HCT116 (cell line): Measurements from ENCODE around the gene ATXN1. TPM values are rescaled to one million over a fixed set of nuclear protein-coding genes. Genes with fewer than 3 reads are reported as not detected.

Experiments
- ATAC-seq: fragments of 200-7000 bp; cut with Tn5 transposase; 2 replicates; pipeline ENCODE4 v1.9.1; 2020; ENCODE audit warnings: mild to moderate bottlenecking, moderate library complexity
- BruUV-seq: library from RNA; stranded (reverse); fragments of 400-500 nt; replicated peaks from 2 replicates; lab custom pipeline; 2021; lab: Mats Ljungman, UMichigan
- CTCF ChIA-PET: fragments of 300-600 bp; sonication (Branson Sonifier 250); formaldehyde crosslinking; loops from one replicate; lab custom pipeline; 2021; ENCODE audit warnings: antibody characterized with exemption; lab: Charles Lee
- POLR2A ChIA-PET: fragments of 300-600, 350-600 bp; sonication (Branson Sonifier 250); formaldehyde crosslinking; loops from one replicate; lab custom pipeline; 2021; ENCODE audit warnings: antibody characterized with exemption; lab: Charles Lee
- RAD21 ChIA-PET, 2 experiments: fragments of 300-600 bp; sonication (Branson Sonifier 250); formaldehyde crosslinking; loops; one replicate each; lab custom pipeline; 2023; ENCODE audit warnings: low total read pairs in 2 of 2; ENCODE audit not compliant: uncharacterized antibody in 2 of 2, unreplicated experiment in 2 of 2, low non-redundant PET in 1 of 2; lab: Charles Lee
- DNase-seq: peaks from one replicate; pipeline ENCODE4 v3.0.0-alpha.2; 2010; ENCODE audit warnings: low read depth, low spot score
- H2AFZ ChIP-seq: fragments of 200-600 bp; shearing (Covaris generic), sonication (generic); 2 replicates; pipeline ENCODE4 v1.6.1; 2017; ENCODE audit warnings: low read depth, mixed run types, mixed read lengths, antibody characterized with exemption, low read length; ENCODE audit not compliant: poor library complexity, severe bottlenecking
- H3K27ac ChIP-seq: 2 replicates; pipeline ENCODE4 v1.5.1; 2012; ENCODE audit warnings: low read depth, low read length
- H3K27me3 ChIP-seq: fragments of 200-600 bp; sonication (generic); 2 replicates; pipeline ENCODE4 v1.6.1; 2016; ENCODE audit warnings: mixed run types, low read length, mixed read lengths; ENCODE audit not compliant: insufficient read depth
- H3K36me3 ChIP-seq, 2 experiments: fragments of 200-500 bp in 1 of 2; fragments of 200-600 bp in 1 of 2; sonication (Bioruptor generic) in 1 of 2; sonication (generic) in 1 of 2; 2 replicates each; pipeline versions ENCODE4 v1.5.1 to v1.6.1; 2014 to 2016; ENCODE audit warnings: low read length in 2 of 2, inconsistent platforms in 1 of 2, mixed read lengths in 1 of 2, mixed run types in 1 of 2; ENCODE audit not compliant: insufficient read depth in 2 of 2, control insufficient read depth in 1 of 2
- H3K4me1 ChIP-seq, 2 experiments: fragments of 200-600 bp in 1 of 2; sonication (generic) in 1 of 2; 2 replicates each; pipeline versions ENCODE4 v1.5.1 to v1.6.1; 2012 to 2017; ENCODE audit warnings: low read length in 2 of 2, inconsistent platforms in 1 of 2, mild to moderate bottlenecking in 1 of 2, mixed read lengths in 1 of 2, mixed run types in 1 of 2, moderate library complexity in 1 of 2; ENCODE audit not compliant: insufficient read depth in 2 of 2, control insufficient read depth in 1 of 2
- H3K4me2 ChIP-seq: fragments of 200-600 bp; sonication (generic); 2 replicates; pipeline ENCODE4 v1.6.1; 2017; ENCODE audit warnings: mixed run types, low read length, mixed read lengths
- H3K4me3 ChIP-seq, 2 experiments: fragments of 200-600 bp in 1 of 2; sonication (generic) in 1 of 2; replicated peaks in 1 of 2; 2 replicates each; pipeline ENCODE4 v1.5.1; 2011 to 2016; ENCODE audit warnings: low read length in 2 of 2, control low read depth in 1 of 2, low read depth in 1 of 2, mild to moderate bottlenecking in 1 of 2, mixed read lengths in 1 of 2, mixed run types in 1 of 2
- H3K79me2 ChIP-seq: fragments of 200-600 bp; sonication (generic); 2 replicates; pipeline ENCODE4 v1.6.1; 2017; ENCODE audit warnings: mild to moderate bottlenecking, mixed run types, low read length, moderate library complexity, mixed read lengths; ENCODE audit not compliant: insufficient read depth
- H3K9ac ChIP-seq: fragments of 200-600 bp; sonication (generic); 2 replicates; pipeline ENCODE4 v1.6.1; 2016; ENCODE audit warnings: low read length, mixed read lengths
- H3K9me2 ChIP-seq: fragments of 200-600 bp; sonication (generic), shearing (Covaris generic); 2 replicates; pipeline ENCODE4 v1.6.1; 2017; ENCODE audit warnings: mixed run types, mild to moderate bottlenecking, moderate library complexity; ENCODE audit not compliant: insufficient read depth
- H3K9me3 ChIP-seq, 2 experiments: fragments of 200-500 bp in 1 of 2; fragments of 200-600 bp in 1 of 2; sonication (Bioruptor generic) in 1 of 2; sonication (generic) in 1 of 2; 2 replicates each; pipeline ENCODE4 v1.6.1; 2014 to 2017; ENCODE audit warnings: low read length in 2 of 2, mixed read lengths in 2 of 2, inconsistent platforms in 1 of 2, low read depth in 1 of 2, mild to moderate bottlenecking in 1 of 2, mixed run types in 1 of 2, moderate library complexity in 1 of 2; ENCODE audit not compliant: control insufficient read depth in 1 of 2, insufficient read depth in 1 of 2
- H4K20me1 ChIP-seq: fragments of 200-600 bp; sonication (generic), shearing (Covaris generic); 2 replicates; pipeline ENCODE4 v1.6.1; 2017; ENCODE audit warnings: mixed run types, mild to moderate bottlenecking, moderate library complexity; ENCODE audit not compliant: insufficient read depth
- ATF3 ChIP-seq: IDR thresholded peaks from 2 replicates; pipeline ENCODE4 v1.6.1; 2012
- CBX3 ChIP-seq: IDR thresholded peaks from 2 replicates; pipeline ENCODE4 v1.6.1; 2012; ENCODE audit warnings: low read depth
- CEBPB ChIP-seq: IDR thresholded peaks from 2 replicates; pipeline ENCODE4 v1.6.1; 2012; ENCODE audit warnings: low read depth
- CTCF ChIP-seq, 3 experiments: fragments of 200-600 bp in 1 of 3; sonication (generic) in 1 of 3; IDR thresholded peaks in 2 of 3; conservative IDR thresholded peaks in 1 of 3; 2 replicates each; pipeline ENCODE4 v1.5.1; 2012 to 2017; ENCODE audit warnings: low read depth in 2 of 3, low read length in 2 of 3, antibody characterized with exemption in 1 of 3, borderline replicate concordance in 1 of 3, control low read depth in 1 of 3, mild to moderate bottlenecking in 1 of 3, mixed read lengths in 1 of 3, mixed run types in 1 of 3, moderate library complexity in 1 of 3; ENCODE audit not compliant: insufficient read depth in 1 of 3
- EGR1 ChIP-seq: IDR thresholded peaks from 2 replicates; pipeline ENCODE4 v1.6.1; 2012; ENCODE audit warnings: low read depth
- ELF1 ChIP-seq: IDR thresholded peaks from 2 replicates; pipeline ENCODE4 v1.6.1; 2012; ENCODE audit warnings: low read depth, borderline replicate concordance
- EZH2 ChIP-seq: fragments of 200-600 bp; sonication (generic); IDR thresholded peaks from 2 replicates; pipeline ENCODE4 v1.6.1; 2017; ENCODE audit warnings: antibody characterized with exemption, mixed run types
- EZH2phosphoT487 ChIP-seq: fragments of 200-600 bp; IDR thresholded peaks from 2 replicates; pipeline ENCODE4 v1.6.1; 2018; ENCODE audit warnings: antibody characterized with exemption, borderline replicate concordance
- FOSL1 ChIP-seq: IDR thresholded peaks from 2 replicates; pipeline ENCODE4 v1.6.1; 2012; ENCODE audit warnings: low read depth
- JUND ChIP-seq: IDR thresholded peaks from 2 replicates; pipeline ENCODE4 v1.6.1; 2012
- MAX ChIP-seq: IDR thresholded peaks from 2 replicates; pipeline ENCODE4 v1.6.1; 2012
- POLR2A ChIP-seq: IDR thresholded peaks from 2 replicates; pipeline ENCODE4 v1.7.0; 2011; ENCODE audit warnings: borderline replicate concordance; ENCODE audit not compliant: insufficient read depth, insufficient read length; ENCODE audit errors: extremely low read depth
- POLR2AphosphoS5 ChIP-seq: IDR thresholded peaks from 2 replicates; pipeline ENCODE4 v1.6.1; 2011; ENCODE audit warnings: mild to moderate bottlenecking, low read depth, low read length, moderate library complexity
- RAD21 ChIP-seq: IDR thresholded peaks from 2 replicates; pipeline ENCODE4 v1.6.1; 2012; ENCODE audit warnings: low read depth, mild to moderate bottlenecking
- REST ChIP-seq: IDR thresholded peaks from 2 replicates; pipeline ENCODE4 v1.6.1; 2012; ENCODE audit warnings: low read depth
- SIN3A ChIP-seq: IDR thresholded peaks from 2 replicates; pipeline ENCODE4 v1.6.1; 2012; ENCODE audit warnings: low read depth
- SP1 ChIP-seq: IDR thresholded peaks from 2 replicates; pipeline ENCODE4 v1.6.1; 2012; ENCODE audit warnings: low read depth
- SRF ChIP-seq: IDR thresholded peaks from 2 replicates; pipeline ENCODE4 v1.6.1; 2012; ENCODE audit warnings: low read depth
- TCF7L2 ChIP-seq: IDR thresholded peaks from 2 replicates; pipeline ENCODE4 v1.7.0; 2011; ENCODE audit warnings: borderline replicate concordance, inconsistent platforms; ENCODE audit not compliant: insufficient read depth, insufficient read length; ENCODE audit errors: extremely low read depth
- YY1 ChIP-seq: IDR thresholded peaks from 2 replicates; pipeline ENCODE4 v1.6.1; 2011; ENCODE audit warnings: low read length, low read depth, moderate library complexity, mild to moderate bottlenecking; ENCODE audit not compliant: insufficient replicate concordance; ENCODE audit errors: extremely low read depth
- ZFX ChIP-seq: fragments of 450-650 bp; IDR thresholded peaks from 2 replicates; pipeline ENCODE4 v1.6.1; 2017
- ZNF274 ChIP-seq: fragments of 200-500 bp; sonication (Bioruptor generic); IDR thresholded peaks from 2 replicates; pipeline ENCODE4 v1.6.1; 2014; ENCODE audit warnings: mild to moderate bottlenecking, low read depth, low read length, inconsistent platforms
- intact Hi-C: fragments of 100-400 bp; cut with micrococcal nuclease; formaldehyde crosslinking; loops from 2 replicates; pipeline ENCODE4 v1.10.0; 2022
- total RNA-seq: library from RNA; stranded (reverse); gene quantifications from one replicate; pipeline ENCODE4 v1.2.1, GENCODE V29; 2021; ENCODE audit not compliant: unreplicated experiment

The ATXN1 gene
- total RNA-seq, 1 experiment from 2014 or later, result 21.0 TPM

- peak; percentile 38 for DNase-seq
- CTCF ChIA-PET, result no interaction called here
- RAD21 ChIA-PET, result no interaction called here
- Histone ChIP-seq H3K4me3 (no peak overlapping the region), H3K79me2 (no peaks in the 10 kb centered on the region), H2AFZ (no peak overlapping the region), H3K9me3 (no peaks in the 10 kb centered on the region), H3K27me3 (no peaks in the 10 kb centered on the region), H3K36me3 (no peaks in the 10 kb centered on the region), H3K4me2 (peak overlapping the region; percentile 52), H3K9ac (peak overlapping the region; percentile 9; the same call in 1 of the 2 replicates), H3K4me1 (peaks cover 20 to 29% of the 10 kb centered on the region in 2 experiments), H3K27ac (peak overlapping the region; percentile 44; the same call in 1 of the 2 replicates), H4K20me1 (no peaks in the 10 kb centered on the region), H3K9me2 (no peaks in the 10 kb centered on the region)
- intact Hi-C loops, result no loop called here
- POLR2A ChIA-PET, result no interaction called here
- peak; percentile 64 for ATAC-seq
- no TSS peak for BruUV-seq
- TF ChIP-seq CEBPB (no peak), JUND (peak; percentile 21; the same call in 1 of the 2 replicates), RAD21 (no peak), SIN3A (no peak), REST (no peak), SRF (peak; percentile 14; the same call in 1 of the 2 replicates), CTCF (IDR thresholded peaks at IDR 0.05 in 2 of 3, conservative IDR thresholded peaks at IDR 0.05 in 1 of 3; ENCODE audit: borderline replicate concordance in 1 of 3, insufficient read depth in 1 of 3, low read depth in 2 of 3, low read length in 2 of 3) (no peak), EZH2 (no peak), SP1 (peak; percentile 61), EZH2phosphoT487 (no peak), POLR2A (no peak), YY1 (peak; percentile 8), ELF1 (no peak), ZFX (no peak), TCF7L2 (no peak), MAX (no peak), ATF3 (no peak), POLR2AphosphoS5 (no peak), ZNF274 (no peak), FOSL1 (no peak), CBX3 (no peak), EGR1 (no peak)
Measured at GRCh38 chr6:16669227-16669626, 92.0 kb downstream of the ATXN1 start.
